SK-N-MC (cell line): ENCODE results near the gene TMCC2.

ENCODE experiments used
- EZH2 ChIP-seq: fragments of 200-600 bp; sonication (generic); IDR thresholded peaks from one replicate; pipeline ENCODE4 v1.6.1; 2017; ENCODE audit warnings: antibody characterized with exemption
- POLR2AphosphoS5 ChIP-seq: IDR thresholded peaks from 2 replicates; pipeline ENCODE4 v1.6.1; 2012; ENCODE audit warnings: mild to moderate bottlenecking, low read depth, low read length, borderline replicate concordance

GRCh38 chr1:205310976-205311704, 83.4 kb downstream of the TMCC2 start:
- TF ChIP-seq POLR2AphosphoS5 (no peak), EZH2 (no peak)
